ENCODE data around the gene SLCO3A1. TPM values are rescaled to one million over a fixed set of nuclear protein-coding genes. Genes with fewer than 3 reads are reported as not detected.

Gene SLCO3A1
- total and polyA plus RNA-seq, 2 of the 8 experiments (the other 6 are each of a cell fraction or from before 2014, with no cell fraction given) = 15.1 to 20.4 TPM

DNA sequence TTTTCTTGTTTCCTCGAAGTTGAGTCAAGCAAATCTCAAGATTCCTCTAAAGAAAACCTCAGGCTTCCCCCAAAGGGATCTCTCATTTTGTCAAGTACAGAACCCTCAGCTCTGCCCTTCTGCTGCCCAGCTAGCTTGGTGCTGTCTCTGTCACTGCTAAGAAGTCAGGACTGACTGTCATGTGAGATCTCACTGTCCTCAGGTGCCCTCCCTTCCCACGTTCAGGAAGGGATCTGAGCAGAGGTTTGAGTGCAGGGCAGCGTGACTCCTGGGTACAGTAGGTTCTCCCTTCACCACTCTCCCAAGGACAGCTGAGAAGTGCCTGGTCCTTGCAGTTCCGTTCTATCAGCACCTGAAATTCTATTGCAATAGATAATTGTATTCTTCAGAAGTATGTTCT is 229.7 kb downstream of the SLCO3A1 start (continued):
- TF ChIP-seq, protein P1, sequence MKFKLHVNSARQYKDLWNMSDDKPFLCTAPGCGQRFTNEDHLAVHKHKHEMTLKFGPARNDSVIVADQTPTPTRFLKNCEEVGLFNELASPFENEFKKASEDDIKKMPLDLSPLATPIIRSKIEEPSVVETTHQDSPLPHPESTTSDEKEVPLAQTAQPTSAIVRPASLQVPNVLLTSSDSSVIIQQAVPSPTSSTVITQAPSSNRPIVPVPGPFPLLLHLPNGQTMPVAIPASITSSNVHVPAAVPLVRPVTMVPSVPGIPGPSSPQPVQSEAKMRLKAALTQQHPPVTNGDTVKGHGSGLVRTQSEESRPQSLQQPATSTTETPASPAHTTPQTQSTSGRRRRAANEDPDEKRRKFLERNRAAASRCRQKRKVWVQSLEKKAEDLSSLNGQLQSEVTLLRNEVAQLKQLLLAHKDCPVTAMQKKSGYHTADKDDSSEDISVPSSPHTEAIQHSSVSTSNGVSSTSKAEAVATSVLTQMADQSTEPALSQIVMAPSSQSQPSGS (IDR thresholded peaks at IDR 0.05; ENCODE audit: low read length) = no peak
- TF ChIP-seq SIRT6 (IDR thresholded peaks at IDR 0.05; ENCODE audit: low read length) (no peak), SIX5 (IDR thresholded peaks at IDR 0.05; ENCODE audit: low read depth, low read length) (no peak), SUZ12 (IDR thresholded peaks at IDR 0.05; ENCODE audit: low read length) (no peak)
